IMR-90 (cell line): ENCODE measurements around the gene RAPGEF3. TPM values are rescaled to one million over a fixed set of nuclear protein-coding genes. Genes with fewer than 3 reads are reported as not detected.

Source experiments
- ATAC-seq: fragments of 200-7000 bp; cut with Tn5 transposase; 2 replicates; pipeline ENCODE4 v1.9.1; 2020; ENCODE audit warnings: low read depth, mild to moderate bottlenecking, moderate library complexity
- BruUV-seq: library from RNA; stranded (reverse); fragments of 400-500 nt; replicated peaks from 2 replicates; lab custom pipeline; 2021; lab: Mats Ljungman, UMichigan
- CTCF ChIA-PET: fragments of 300-600 bp; formaldehyde crosslinking; extraction: SDS; loops from one replicate; lab custom pipeline; 2021; ENCODE audit warnings: antibody characterized with exemption; lab: Yijun Ruan, JAX
- POLR2A ChIA-PET: fragments of 300-600 bp; sonication (Branson Sonifier 250); formaldehyde crosslinking; loops from one replicate; lab custom pipeline; 2022; ENCODE audit warnings: antibody characterized with exemption; ENCODE audit not compliant: unreplicated experiment; lab: Charles Lee
- DNase-seq: peaks from one replicate; pipeline ENCODE4 v3.0.0; 2013
- H2AFZ ChIP-seq: replicated peaks from 2 replicates; pipeline ENCODE3; 2013; ENCODE audit warnings: low read length, mild to moderate bottlenecking; ENCODE audit not compliant: poor library complexity
- H2AK5ac ChIP-seq: 2 replicates; pipeline ENCODE4 v1.6.1; 2013; ENCODE audit warnings: low read depth, low read length, inconsistent platforms
- H2AK9ac ChIP-seq: replicated peaks from 2 replicates; pipeline ENCODE3; 2013; ENCODE audit warnings: mild to moderate bottlenecking, low read depth, low read length, moderate library complexity; ENCODE audit not compliant: poor library complexity
- H2BK120ac ChIP-seq: 2 replicates; pipeline ENCODE4 v1.6.1; 2013; ENCODE audit warnings: low read depth, low read length, inconsistent platforms
- H2BK15ac ChIP-seq: 3 replicates; pipeline ENCODE4 v1.6.1; 2013; ENCODE audit warnings: low read depth, low read length, inconsistent platforms
- H2BK20ac ChIP-seq: 2 replicates; pipeline ENCODE4 v1.6.1; 2013; ENCODE audit warnings: low read depth, mild to moderate bottlenecking, inconsistent platforms, low read length, moderate library complexity
- H2BK5ac ChIP-seq: 2 replicates; pipeline ENCODE4 v1.6.1; 2013; ENCODE audit warnings: mild to moderate bottlenecking, low read depth, low read length, inconsistent platforms; ENCODE audit not compliant: poor library complexity, severe bottlenecking
- H3K14ac ChIP-seq: replicated peaks from 2 replicates; pipeline ENCODE4 v1.6.1; 2013; ENCODE audit warnings: low read depth, low read length, inconsistent platforms
- H3K18ac ChIP-seq: 2 replicates; pipeline ENCODE4 v1.6.1; 2013; ENCODE audit warnings: low read depth, low read length, control low read depth
- H3K23ac ChIP-seq: 2 replicates; pipeline ENCODE4 v1.6.1; 2013; ENCODE audit warnings: low read depth, low read length, inconsistent platforms
- H3K27ac ChIP-seq: 2 replicates; pipeline ENCODE4 v1.5.1; 2013; ENCODE audit warnings: mild to moderate bottlenecking, control low read depth, low read length; ENCODE audit not compliant: insufficient read depth
- H3K27me3 ChIP-seq: 2 replicates; pipeline ENCODE4 v1.6.1; 2013; ENCODE audit warnings: low read length; ENCODE audit not compliant: control insufficient read depth, insufficient read depth
- H3K36me3 ChIP-seq: 2 replicates; pipeline ENCODE4 v1.6.1; 2013; ENCODE audit warnings: low read length, mixed read lengths; ENCODE audit not compliant: control insufficient read depth, insufficient read depth
- H3K4ac ChIP-seq: 2 replicates; pipeline ENCODE4 v1.6.1; 2013; ENCODE audit warnings: low read depth, low read length, inconsistent platforms
- H3K4me1 ChIP-seq: 2 replicates; pipeline ENCODE4 v1.6.1; 2013; ENCODE audit warnings: low read length, mixed read lengths; ENCODE audit not compliant: control insufficient read depth, insufficient read depth
- H3K4me2 ChIP-seq: 2 replicates; pipeline ENCODE4 v1.6.1; 2013; ENCODE audit warnings: low read depth, mild to moderate bottlenecking, control low read depth, low read length, moderate library complexity
- H3K4me3 ChIP-seq: 2 replicates; pipeline ENCODE4 v1.5.1; 2013; ENCODE audit warnings: low read depth, mild to moderate bottlenecking, control low read depth, low read length, moderate library complexity; ENCODE audit not compliant: insufficient read depth
- H3K56ac ChIP-seq: 2 replicates; pipeline ENCODE4 v1.6.1; 2013; ENCODE audit warnings: low read length, inconsistent platforms; ENCODE audit not compliant: insufficient read depth; ENCODE audit errors: extremely low read depth
- H3K79me1 ChIP-seq, 2 experiments: 2 replicates each; pipeline ENCODE4 v1.6.1; 2013; ENCODE audit warnings: low read length in 2 of 2, inconsistent platforms in 1 of 2, low read depth in 1 of 2
- H3K9ac ChIP-seq: 2 replicates; pipeline ENCODE4 v1.6.1; 2013; ENCODE audit warnings: low read depth, low read length, control low read depth
- H3K9me1 ChIP-seq: 2 replicates; pipeline ENCODE4 v1.6.1; 2013; ENCODE audit warnings: low read length, inconsistent platforms; ENCODE audit not compliant: insufficient read depth
- H3K9me3 ChIP-seq: 2 replicates; pipeline ENCODE4 v1.6.1; 2013; ENCODE audit warnings: low read length; ENCODE audit not compliant: control insufficient read depth, insufficient read depth
- H4K20me1 ChIP-seq: 2 replicates; pipeline ENCODE4 v1.6.1; 2013; ENCODE audit warnings: low read length, inconsistent platforms; ENCODE audit not compliant: insufficient read depth
- H4K5ac ChIP-seq: 2 replicates; pipeline ENCODE4 v1.6.1; 2013; ENCODE audit warnings: mild to moderate bottlenecking, low read depth, low read length, control low read depth
- H4K8ac ChIP-seq, 2 experiments: 2 replicates each; pipeline ENCODE4 v1.6.1; 2013; ENCODE audit warnings: low read depth in 2 of 2, low read length in 2 of 2, control low read depth in 1 of 2, inconsistent platforms in 1 of 2
- H4K91ac ChIP-seq: 2 replicates; pipeline ENCODE4 v1.6.1; 2013; ENCODE audit warnings: low read depth, low read length, inconsistent platforms; ENCODE audit not compliant: insufficient read depth
- BHLHE40 ChIP-seq: fragments of 150-350 bp; IDR thresholded peaks from 2 replicates; pipeline ENCODE4 v1.6.1; 2016; ENCODE audit warnings: mild to moderate bottlenecking, low read depth, low read length
- CEBPB ChIP-seq: IDR thresholded peaks from 2 replicates; pipeline ENCODE4 v1.6.1; 2012; ENCODE audit warnings: low read depth, low read length, improper control_type of control experiment
- CHD1 ChIP-seq: IDR thresholded peaks from 2 replicates; pipeline ENCODE4 v1.6.1; 2012; ENCODE audit warnings: low read depth, low read length, improper control_type of control experiment
- ELK1 ChIP-seq: fragments of 150-350 bp; IDR thresholded peaks from 2 replicates; pipeline ENCODE4 v1.6.1; 2016; ENCODE audit warnings: low read depth, mild to moderate bottlenecking, low read length, moderate library complexity, borderline replicate concordance
- FOS ChIP-seq: fragments of 150-350 bp; IDR thresholded peaks from 2 replicates; pipeline ENCODE4 v1.6.1; 2016; ENCODE audit warnings: low read depth, low read length
- MAFK ChIP-seq: IDR thresholded peaks from 2 replicates; pipeline ENCODE4 v1.6.1; 2012; ENCODE audit warnings: low read depth, low read length, improper control_type of control experiment
- MAZ ChIP-seq: IDR thresholded peaks from 2 replicates; pipeline ENCODE4 v1.6.1; 2012; ENCODE audit warnings: low read depth, mild to moderate bottlenecking, low read length, improper control_type of control experiment, moderate library complexity, borderline replicate concordance
- MXI1 ChIP-seq: IDR thresholded peaks from 2 replicates; pipeline ENCODE4 v1.6.1; 2012; ENCODE audit warnings: low read depth, mild to moderate bottlenecking, low read length, moderate library complexity, borderline replicate concordance
- NFE2L2 ChIP-seq: fragments of 150-350 bp; IDR thresholded peaks from 2 replicates; pipeline ENCODE4 v1.6.1; 2016; ENCODE audit warnings: low read depth, mild to moderate bottlenecking, low read length
- POLR2A ChIP-seq: IDR thresholded peaks from 2 replicates; pipeline ENCODE4 v1.6.1; 2012; ENCODE audit warnings: mild to moderate bottlenecking, low read depth, low read length
- RAD21 ChIP-seq: IDR thresholded peaks from 2 replicates; pipeline ENCODE4 v1.6.1; 2012; ENCODE audit warnings: low read length, improper control_type of control experiment
- RCOR1 ChIP-seq: IDR thresholded peaks from 2 replicates; pipeline ENCODE4 v1.6.1; 2012; ENCODE audit warnings: mild to moderate bottlenecking, low read length, improper control_type of control experiment; ENCODE audit not compliant: insufficient replicate concordance
- RFX5 ChIP-seq: IDR thresholded peaks from 2 replicates; pipeline ENCODE4 v1.8.0; 2012; ENCODE audit warnings: low read depth, mild to moderate bottlenecking, low read length, moderate library complexity
- USF2 ChIP-seq: fragments of 150-350 bp; IDR thresholded peaks from 2 replicates; pipeline ENCODE4 v1.6.1; 2017; ENCODE audit warnings: mild to moderate bottlenecking, antibody characterized with exemption, low read length, low read depth
- WGBS, 2 experiments: methylation state at CpG; one replicate each; pipeline versions ENCODE4 v1.1.5 to v1.1.7; 2013; ENCODE audit warnings: missing lambda C conversion rate in 2 of 2; ENCODE audit not compliant: insufficient read length in 1 of 2; ENCODE audit errors: extremely low coverage in 2 of 2; 5-methylcytosine and 5-hydroxymethylcytosine counted together
- dilution Hi-C: fragments of 300-500 bp; cut with HindIII; formaldehyde crosslinking; loops from one replicate; pipeline ENCODE4 v1.14.3; 2018; ENCODE audit warnings: low sequenced_read_pairs; ENCODE audit not compliant: unreplicated experiment
- in situ Hi-C: fragments of 300-500 bp; cut with MboI; formaldehyde crosslinking; loops from 3 replicates; pipeline ENCODE4 v1.14.3; 2019; ENCODE audit warnings: low sequenced_read_pairs, inconsistent platforms, mixed read lengths
- intact Hi-C: fragments of 100-400 bp; cut with micrococcal nuclease; formaldehyde crosslinking; loops from 2 replicates; pipeline ENCODE4 v1.10.0; 2022
- polyA plus RNA-seq, 3 experiments: library from polyadenylated mRNA; depleted of rRNA; stranded (reverse); fragments of >200 nt; gene quantifications; 2 replicates each; pipeline ENCODE4 v1.2.3, GENCODE V29; 2012; ENCODE audit warnings: low replicate concordance in 1 of 3
- total RNA-seq: library from RNA; depleted of rRNA; stranded (reverse); fragments of >200 nt; gene quantifications from 2 replicates; pipeline ENCODE4 v1.2.3, GENCODE V29; 2012

The RAPGEF3 gene
- total and polyA plus RNA-seq, 2 of the 4 experiments (the other 2 are of a cell fraction): 1.3 to 2.0 TPM

- H3K18ac ChIP-seq: no peak overlapping the region
- H2BK15ac ChIP-seq: no peak overlapping the region
- H2AK5ac ChIP-seq: no peak overlapping the region
- no peak overlapping the region for H4K5ac ChIP-seq
- H3K23ac ChIP-seq: peak overlapping the region; percentile 80; the same call in 1 of the 2 replicates
- ATAC-seq (no peak), DNase-seq (no peak)
- peak overlapping the region; percentile 64; the same call in 1 of the 2 replicates for H3K4ac ChIP-seq
- H3K4me1 ChIP-seq: peaks cover 17% of the 10 kb centered on the region
- no peak overlapping the region; the same call in 1 of the 2 replicates for H2BK20ac ChIP-seq
- H3K4me3 ChIP-seq: no peak overlapping the region
- H2BK5ac ChIP-seq: no peak overlapping the region
- no peaks in the 10 kb centered on the region for H3K36me3 ChIP-seq
- H4K8ac ChIP-seq: no peak overlapping the region; a peak in 1 of 4 replicates
- intact Hi-C loops: no loop called here
- 100% methylated on average over 3 of the region's 4 CpGs; no CpG with 5 or more reads in 1 of the 2 experiments for WGBS, 2 experiments
- no peak overlapping the region for H3K4me2 ChIP-seq
- no peaks in the 10 kb centered on the region for H4K20me1 ChIP-seq
- H3K56ac ChIP-seq: no peak overlapping the region
- H3K79me1 ChIP-seq: no peaks in the 10 kb centered on the region
- H3K14ac ChIP-seq: peak overlapping the region; percentile 68
- H2BK120ac ChIP-seq: 0 out of 2 replicates have a peak overlapping the region, but pooled peaks have one; percentile 26
- no TSS peak for BruUV-seq
- H4K91ac ChIP-seq: peak overlapping the region; percentile 5; the same call in 1 of the 2 replicates
- no peaks in the 10 kb centered on the region for H3K9me3 ChIP-seq
- H2AFZ ChIP-seq: no peak overlapping the region
- no peak overlapping the region for H3K9ac ChIP-seq
- H3K27me3 ChIP-seq: no peaks in the 10 kb centered on the region
- in situ Hi-C loops: no loop called here
- H2AK9ac ChIP-seq: peak overlapping the region; percentile 5
- ChIA-PET POLR2A (no interaction called here), CTCF (interaction anchor here (0.8 kb wide), 1 partner anchor 11 kb away, joined by 3 read pairs; no protein-coding TSS in a partner anchor)
- TF ChIP-seq POLR2A (no peak), RAD21 (no peak), NFE2L2 (no peak), RCOR1 (no peak), CEBPB (no peak), MAFK (no peak), ELK1 (no peak), MXI1 (no peak), CHD1 (no peak), USF2 (no peak), RFX5 (no peak), BHLHE40 (no peak), MAZ (no peak), FOS (no peak)
- H3K27ac ChIP-seq: no peak overlapping the region
- peaks cover 13% of the 10 kb centered on the region; the same call in 1 of the 2 replicates for H3K9me1 ChIP-seq
- dilution Hi-C loops: no loop called here
Measured at GRCh38 chr12:47754126-47754525, 4.6 kb downstream of the RAPGEF3 start.
